ENCODE data around the gene YPEL2.

DNA sequence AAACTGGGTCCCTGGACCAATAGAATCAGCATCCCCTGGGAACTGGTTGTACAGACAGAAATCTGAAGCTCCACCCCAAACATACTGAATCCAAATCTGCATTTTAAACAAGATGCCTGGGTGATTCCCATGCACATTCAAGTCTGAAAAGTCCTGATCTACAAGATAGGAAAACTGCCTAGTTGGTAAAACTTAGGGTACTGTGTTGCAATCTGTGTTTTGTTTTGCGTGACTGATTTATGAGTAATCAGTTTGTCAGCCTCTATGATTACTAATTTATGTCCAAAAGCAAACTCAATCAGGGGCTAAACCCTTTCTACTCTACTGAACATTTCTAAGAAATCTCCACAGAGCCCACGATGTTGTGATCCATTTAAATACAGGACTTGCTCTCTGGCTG is 103.8 kb downstream of the YPEL2 start:
- TF ChIP-seq, protein P1, sequence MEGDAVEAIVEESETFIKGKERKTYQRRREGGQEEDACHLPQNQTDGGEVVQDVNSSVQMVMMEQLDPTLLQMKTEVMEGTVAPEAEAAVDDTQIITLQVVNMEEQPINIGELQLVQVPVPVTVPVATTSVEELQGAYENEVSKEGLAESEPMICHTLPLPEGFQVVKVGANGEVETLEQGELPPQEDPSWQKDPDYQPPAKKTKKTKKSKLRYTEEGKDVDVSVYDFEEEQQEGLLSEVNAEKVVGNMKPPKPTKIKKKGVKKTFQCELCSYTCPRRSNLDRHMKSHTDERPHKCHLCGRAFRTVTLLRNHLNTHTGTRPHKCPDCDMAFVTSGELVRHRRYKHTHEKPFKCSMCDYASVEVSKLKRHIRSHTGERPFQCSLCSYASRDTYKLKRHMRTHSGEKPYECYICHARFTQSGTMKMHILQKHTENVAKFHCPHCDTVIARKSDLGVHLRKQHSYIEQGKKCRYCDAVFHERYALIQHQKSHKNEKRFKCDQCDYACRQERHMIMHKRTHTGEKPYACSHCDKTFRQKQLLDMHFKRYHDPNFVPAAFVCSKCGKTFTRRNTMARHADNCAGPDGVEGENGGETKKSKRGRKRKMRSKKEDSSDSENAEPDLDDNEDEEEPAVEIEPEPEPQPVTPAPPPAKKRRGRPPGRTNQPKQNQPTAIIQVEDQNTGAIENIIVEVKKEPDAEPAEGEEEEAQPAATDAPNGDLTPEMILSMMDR (IDR thresholded peaks at IDR 0.05; ENCODE audit: insufficient read depth, low read length, poor library complexity, severe bottlenecking): no peak
- TF ChIP-seq EZH2phosphoT487 (conservative IDR thresholded peaks at IDR 0.05; ENCODE audit: low read length): no peak

All from SU-DHL-6 (cell line).